H9 (cell line): ENCODE data around the gene ACACB. TPM values are rescaled to one million over a fixed set of nuclear protein-coding genes. Genes with fewer than 3 reads are reported as not detected.

ENCODE experiments used
- DNase-seq: peaks from one replicate; pipeline ENCODE4 v3.0.0-alpha.2; 2017
- H2AFZ ChIP-seq: one replicate; pipeline ENCODE4 v1.6.1; 2013; ENCODE audit warnings: mild to moderate bottlenecking, low read length, control low read depth, moderate library complexity
- H2AK5ac ChIP-seq: 2 replicates; pipeline ENCODE4 v1.6.1; 2013; ENCODE audit warnings: low read length, control low read depth, mixed read lengths; ENCODE audit not compliant: insufficient read length
- H2BK120ac ChIP-seq: one replicate; pipeline ENCODE4 v1.6.1; 2013; ENCODE audit warnings: low read depth, mild to moderate bottlenecking, low read length, control low read depth, inconsistent platforms; ENCODE audit not compliant: poor library complexity, severe bottlenecking
- H2BK12ac ChIP-seq: 2 replicates; pipeline ENCODE4 v1.6.1; 2013; ENCODE audit warnings: low read length, control low read depth, mixed read lengths, low read depth; ENCODE audit not compliant: insufficient read length
- H2BK15ac ChIP-seq: 2 replicates; pipeline ENCODE4 v1.6.1; 2013; ENCODE audit warnings: low read depth, low read length, control low read depth
- H2BK20ac ChIP-seq: one replicate; pipeline ENCODE4 v1.6.1; 2013; ENCODE audit warnings: low read depth, mild to moderate bottlenecking, low read length, control low read depth, inconsistent platforms; ENCODE audit not compliant: poor library complexity, severe bottlenecking
- H2BK5ac ChIP-seq: 2 replicates; pipeline ENCODE4 v1.6.1; 2013; ENCODE audit warnings: low read length, control low read depth, mixed read lengths; ENCODE audit not compliant: insufficient read length
- H3K14ac ChIP-seq: 2 replicates; pipeline ENCODE4 v1.6.1; 2013; ENCODE audit warnings: low read length, control low read depth; ENCODE audit not compliant: insufficient read depth
- H3K18ac ChIP-seq: 2 replicates; pipeline ENCODE4 v1.6.1; 2013; ENCODE audit warnings: low read depth, mild to moderate bottlenecking, mixed read lengths, low read length, control low read depth; ENCODE audit not compliant: insufficient read length
- H3K23ac ChIP-seq: 2 replicates; pipeline ENCODE4 v1.6.1; 2013; ENCODE audit warnings: low read length, control low read depth, mixed read lengths, low read depth; ENCODE audit not compliant: insufficient read length
- H3K23me2 ChIP-seq: 2 replicates; pipeline ENCODE4 v1.6.1; 2013; ENCODE audit warnings: low read depth, mild to moderate bottlenecking, mixed read lengths, low read length, control low read depth; ENCODE audit not compliant: insufficient read length, poor library complexity, severe bottlenecking
- H3K27ac ChIP-seq: 2 replicates; pipeline ENCODE4 v1.5.1; 2013; ENCODE audit warnings: low read length, control low read depth, mixed read lengths, low read depth; ENCODE audit not compliant: insufficient read length
- H3K27me3 ChIP-seq: 2 replicates; pipeline ENCODE4 v1.6.1; 2013; ENCODE audit warnings: low read length, control low read depth, inconsistent platforms; ENCODE audit not compliant: insufficient read depth
- H3K4ac ChIP-seq: 2 replicates; pipeline ENCODE4 v1.6.1; 2013; ENCODE audit warnings: low read depth, mild to moderate bottlenecking, control low read depth, inconsistent platforms, low read length, moderate library complexity
- H3K4me1 ChIP-seq: 2 replicates; pipeline ENCODE4 v1.6.1; 2013; ENCODE audit warnings: low read length, control low read depth, inconsistent platforms; ENCODE audit not compliant: insufficient read depth
- H3K4me2 ChIP-seq: 2 replicates; pipeline ENCODE4 v1.6.1; 2013; ENCODE audit warnings: low read length, control low read depth, mixed read lengths; ENCODE audit not compliant: insufficient read length, insufficient read depth
- H3K56ac ChIP-seq: 2 replicates; pipeline ENCODE4 v1.6.1; 2013; ENCODE audit warnings: low read depth, mild to moderate bottlenecking, mixed read lengths, low read length, control low read depth; ENCODE audit not compliant: insufficient read length
- H3K79me1 ChIP-seq: 2 replicates; pipeline ENCODE4 v1.6.1; 2013; ENCODE audit warnings: low read depth, mild to moderate bottlenecking, moderate library complexity, low read length, control low read depth, inconsistent platforms; ENCODE audit not compliant: insufficient read depth, poor library complexity, severe bottlenecking
- H3K79me2 ChIP-seq: 2 replicates; pipeline ENCODE4 v1.6.1; 2013; ENCODE audit warnings: low read length, control low read depth, inconsistent platforms; ENCODE audit not compliant: insufficient read depth
- H3K9ac ChIP-seq: 2 replicates; pipeline ENCODE4 v1.6.1; 2013; ENCODE audit warnings: low read length, control low read depth, mixed read lengths; ENCODE audit not compliant: insufficient read length; ENCODE audit errors: extremely low read depth
- H3K9me3 ChIP-seq: one replicate; pipeline ENCODE4 v1.6.1; 2013; ENCODE audit warnings: low read depth, low read length, inconsistent platforms; ENCODE audit not compliant: control insufficient read depth
- H3T11ph ChIP-seq: one replicate; pipeline ENCODE4 v1.6.1; 2013; ENCODE audit warnings: mild to moderate bottlenecking, low read length, control low read depth, inconsistent platforms
- H4K20me1 ChIP-seq: one replicate; pipeline ENCODE4 v1.6.1; 2013; ENCODE audit not compliant: control insufficient read depth, insufficient read length, insufficient read depth
- H4K5ac ChIP-seq: 2 replicates; pipeline ENCODE4 v1.6.1; 2013; ENCODE audit warnings: low read depth, mild to moderate bottlenecking, mixed read lengths, low read length, control low read depth; ENCODE audit not compliant: insufficient read length
- H4K8ac ChIP-seq: replicated peaks from 2 replicates; pipeline ENCODE4 v1.6.1; 2013; ENCODE audit warnings: low read length, control low read depth, mixed read lengths, low read depth; ENCODE audit not compliant: insufficient read length
- H4K91ac ChIP-seq: 2 replicates; pipeline ENCODE4 v1.6.1; 2013; ENCODE audit warnings: low read depth, mild to moderate bottlenecking, moderate library complexity, mixed read lengths, low read length, control low read depth; ENCODE audit not compliant: insufficient read length
- H3K27ac Mint-ChIP-seq, 3 experiments: 2 replicates in 2 of 3; 3 replicates in 1 of 3; pipeline ENCODE4 v1.8.0; 2020 to 2021; ENCODE audit warnings: mixed read lengths in 3 of 3, mild to moderate bottlenecking in 1 of 3, moderate library complexity in 1 of 3
- H3K27me3 Mint-ChIP-seq: 2 replicates; pipeline ENCODE4 v1.8.0; 2021; ENCODE audit warnings: low read depth, mild to moderate bottlenecking, moderate library complexity, mixed read lengths
- H3K36me3 Mint-ChIP-seq, 3 experiments: 2 replicates in 2 of 3; 3 replicates in 1 of 3; pipeline ENCODE4 v1.8.0; 2020 to 2021; ENCODE audit warnings: low read depth in 3 of 3, mixed read lengths in 3 of 3; ENCODE audit not compliant: insufficient read depth in 1 of 3
- H3K4me1 Mint-ChIP-seq, 2 experiments: 2 replicates each; pipeline ENCODE4 v1.8.0; 2020; ENCODE audit warnings: mixed read lengths in 2 of 2
- H3K4me3 Mint-ChIP-seq, 2 experiments: 2 replicates in 1 of 2; 3 replicates in 1 of 2; pipeline ENCODE4 v1.8.0; 2020 to 2021; ENCODE audit warnings: mild to moderate bottlenecking in 2 of 2, mixed read lengths in 2 of 2, moderate library complexity in 1 of 2
- H3K9me3 Mint-ChIP-seq, 2 experiments: 2 replicates in 1 of 2; 3 replicates in 1 of 2; pipeline ENCODE4 v1.8.0; 2020; ENCODE audit warnings: mild to moderate bottlenecking in 2 of 2, mixed read lengths in 2 of 2, moderate library complexity in 1 of 2
- WGBS: extraction: QIAGEN DNeasy Blood & Tissue Kit; methylation state at CpG from one replicate; pipeline ENCODE4 v1.1.7; 2013; ENCODE audit warnings: missing lambda C conversion rate, low lambda C conversion rate, mixed read lengths; ENCODE audit not compliant: insufficient read length; ENCODE audit errors: extremely low coverage; 5-methylcytosine and 5-hydroxymethylcytosine counted together
- total RNA-seq: library from RNA; stranded (reverse); gene quantifications from 2 replicates; pipeline ENCODE4 v1.2.1, GENCODE V29; 2021
- TF ChIP-seq, protein P1 (sequence below): fragments of 200-600 bp; sonication (generic); conservative IDR thresholded peaks from 3 replicates; pipeline ENCODE4 v1.8.0; 2021; ENCODE audit warnings: antibody characterized with exemption, mild to moderate bottlenecking

Gene ACACB
- total RNA-seq, 1 experiment from 2014 or later: 14.2 TPM

DNA sequence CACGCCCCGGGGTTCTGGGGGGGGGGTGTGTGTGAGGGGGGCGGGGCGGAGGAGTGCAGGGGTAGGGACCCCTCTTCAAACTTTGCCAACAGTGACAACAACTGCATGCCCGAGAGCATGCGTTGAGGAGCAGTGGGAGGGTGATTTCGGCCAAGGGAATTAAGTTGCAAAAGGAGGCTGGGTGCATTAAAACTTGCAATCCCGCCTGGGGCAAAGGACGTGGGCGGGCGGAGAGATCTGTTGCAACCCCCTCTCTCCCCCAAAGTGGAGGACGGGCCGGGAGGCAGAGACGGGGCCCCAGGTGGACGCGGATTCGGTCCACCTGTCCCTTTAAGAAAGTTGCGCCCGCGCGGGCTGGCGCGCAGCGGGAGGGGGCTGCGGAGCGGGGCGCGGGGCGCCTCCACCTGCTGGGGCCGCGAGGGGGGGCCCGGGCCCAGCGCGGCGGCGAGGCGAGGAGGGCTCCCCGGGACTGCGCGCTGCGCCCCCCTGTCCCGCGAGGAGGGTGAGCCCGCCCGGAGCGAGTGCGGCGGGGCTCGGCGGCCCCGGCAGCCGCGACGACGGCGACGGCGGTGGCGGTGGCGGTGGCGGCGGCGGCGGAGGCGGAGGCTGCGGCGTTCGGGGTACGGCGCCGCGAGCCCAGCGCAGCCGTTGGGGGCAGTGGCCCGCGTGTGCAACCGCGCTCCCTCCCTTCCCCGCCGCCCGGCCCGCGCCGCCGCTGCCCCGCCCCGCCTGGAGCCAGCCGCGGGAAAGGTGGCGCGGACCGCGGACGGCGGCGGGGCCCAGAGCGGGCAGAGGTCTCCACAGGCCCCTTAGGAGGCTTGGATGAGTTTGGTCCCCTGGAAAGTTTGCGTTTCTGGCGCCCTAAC lies 193.2 kb downstream of the ACACB start:
- H2BK20ac ChIP-seq: no peak overlapping the region
- H4K8ac ChIP-seq: no peak overlapping the region
- no peak overlapping the region for H4K91ac ChIP-seq
- no peaks in the 10 kb centered on the region; a peak in 1 of 7 replicates for H3K36me3 Mint-ChIP-seq
- no peak overlapping the region for H2AFZ ChIP-seq
- no peak overlapping the region for H3K27ac Mint-ChIP-seq
- no peak overlapping the region; the same call in 1 of the 2 replicates for H3K14ac ChIP-seq
- H3K18ac ChIP-seq: no peak overlapping the region
- H3K4me1 ChIP-seq: no peaks in the 10 kb centered on the region
- no peaks in the 10 kb centered on the region for H4K20me1 ChIP-seq
- no peak overlapping the region for H3T11ph ChIP-seq
- no peaks in the 10 kb centered on the region for H3K79me1 ChIP-seq
- H3K23ac ChIP-seq: no peak overlapping the region
- no peak overlapping the region for H3K9ac ChIP-seq
- peak overlapping the region; percentile 80 for H3K4me2 ChIP-seq
- no CpG with 5 or more reads among the region's 99 CpGs for WGBS
- no peak for DNase-seq
- peak overlapping the region; percentile 82 to 96 for H3K4me3 Mint-ChIP-seq
- no peak overlapping the region for H3K56ac ChIP-seq
- no peak overlapping the region for H2AK5ac ChIP-seq
- no peaks in the 10 kb centered on the region for H3K79me2 ChIP-seq
- H2BK15ac ChIP-seq: no peak overlapping the region
- no peak overlapping the region for H2BK12ac ChIP-seq
- TF ChIP-seq, protein P1, sequence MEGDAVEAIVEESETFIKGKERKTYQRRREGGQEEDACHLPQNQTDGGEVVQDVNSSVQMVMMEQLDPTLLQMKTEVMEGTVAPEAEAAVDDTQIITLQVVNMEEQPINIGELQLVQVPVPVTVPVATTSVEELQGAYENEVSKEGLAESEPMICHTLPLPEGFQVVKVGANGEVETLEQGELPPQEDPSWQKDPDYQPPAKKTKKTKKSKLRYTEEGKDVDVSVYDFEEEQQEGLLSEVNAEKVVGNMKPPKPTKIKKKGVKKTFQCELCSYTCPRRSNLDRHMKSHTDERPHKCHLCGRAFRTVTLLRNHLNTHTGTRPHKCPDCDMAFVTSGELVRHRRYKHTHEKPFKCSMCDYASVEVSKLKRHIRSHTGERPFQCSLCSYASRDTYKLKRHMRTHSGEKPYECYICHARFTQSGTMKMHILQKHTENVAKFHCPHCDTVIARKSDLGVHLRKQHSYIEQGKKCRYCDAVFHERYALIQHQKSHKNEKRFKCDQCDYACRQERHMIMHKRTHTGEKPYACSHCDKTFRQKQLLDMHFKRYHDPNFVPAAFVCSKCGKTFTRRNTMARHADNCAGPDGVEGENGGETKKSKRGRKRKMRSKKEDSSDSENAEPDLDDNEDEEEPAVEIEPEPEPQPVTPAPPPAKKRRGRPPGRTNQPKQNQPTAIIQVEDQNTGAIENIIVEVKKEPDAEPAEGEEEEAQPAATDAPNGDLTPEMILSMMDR: no peak
- H3K27ac ChIP-seq: no peak overlapping the region
- H3K9me3 ChIP-seq: no peaks in the 10 kb centered on the region
- no peak overlapping the region for H4K5ac ChIP-seq
- H2BK120ac ChIP-seq: no peak overlapping the region
- peaks cover 8 to 13% of the 10 kb centered on the region in 2 experiments; a peak in 3 of 4 replicates for H3K4me1 Mint-ChIP-seq
- H3K9me3 Mint-ChIP-seq: no peaks in the 10 kb centered on the region
- peaks cover 32% of the 10 kb centered on the region for H3K27me3 ChIP-seq
- no peak overlapping the region for H3K4ac ChIP-seq
- H2BK5ac ChIP-seq: no peak overlapping the region
- H3K23me2 ChIP-seq: peaks cover 13% of the 10 kb centered on the region
- peaks cover 80% of the 10 kb centered on the region for H3K27me3 Mint-ChIP-seq
